ENCODE measurements around the gene RNF213. TPM values are rescaled to one million over a fixed set of nuclear protein-coding genes. Genes with fewer than 3 reads are reported as not detected.

The RNF213 gene
- total RNA-seq, 4 donors from 2014 or later: 113 to 174 (median 159) TPM

- Histone ChIP-seq H3K9me3 (no peaks in the 10 kb centered on the region), H3K36me3 (peaks cover 0 to 79% (median 30%) of the 10 kb centered on the region in 4 donors), H3K4me3 (no peak overlapping the region), H3K4me1 (no peaks in the 10 kb centered on the region), H3K27me3 (no peaks in the 10 kb centered on the region), H3K27ac (no peak overlapping the region)
- in situ Hi-C loops (cut with MboI; ENCODE audit: low pct_ligation_motif_present in 1 of 4, low pct_unique_long_range_greater_than_20kb in 1 of 4, low sequenced_read_pairs in 3 of 4) (no loop called here), intact Hi-C loops (cut with DNase I; ENCODE audit: low total_unique reads) (no loop called here)
- DNase-seq: no peak
- WGBS, 2 donors (ENCODE audit: low coverage in 1 of 2): 89% methylated on average over 13 of the region's 13 CpGs; no CpG with 5 or more reads in 1 of the 2 donors
- no peak for TF ChIP-seq POLR2AphosphoS5 (IDR thresholded peaks at IDR 0.05)
- TF ChIP-seq POLR2A (IDR thresholded peaks at IDR 0.05): no peak
- TF ChIP-seq EP300 (IDR thresholded peaks at IDR 0.05; ENCODE audit: low read depth): no peak
- no peak for TF ChIP-seq CTCF (IDR thresholded peaks at IDR 0.05)
Observed at GRCh38 chr17:80360396-80360795, 99.7 kb downstream of the RNF213 start.

- Histone ChIP-seq H3K4me3 (no peak overlapping the region), H3K9me3 (no peaks in the 10 kb centered on the region), H3K4me1 (no peaks in the 10 kb centered on the region), H3K27ac (no peak overlapping the region), H3K36me3 (peaks cover 0 to 77% (median 34%) of the 10 kb centered on the region in 4 donors), H3K27me3 (no peaks in the 10 kb centered on the region)
- intact Hi-C loops (cut with DNase I; ENCODE audit: low total_unique reads) (no loop called here), in situ Hi-C loops (cut with MboI; ENCODE audit: low pct_ligation_motif_present in 1 of 4, low pct_unique_long_range_greater_than_20kb in 1 of 4, low sequenced_read_pairs in 3 of 4) (no loop called here)
- 96 to 100% methylated on average over 1 to 18 of the region's 18 CpGs for WGBS, 2 donors (ENCODE audit: low coverage in 1 of 2)
- DNase-seq: no peak
- TF ChIP-seq POLR2AphosphoS5 (IDR thresholded peaks at IDR 0.05): no peak
- no peak for TF ChIP-seq EP300 (IDR thresholded peaks at IDR 0.05; ENCODE audit: low read depth)
- TF ChIP-seq CTCF (IDR thresholded peaks at IDR 0.05): peak in 3 of 5 experiments; percentile 12 to 17 (median 16)
Observed at GRCh38 chr17:80361495-80362220, 101.0 kb downstream of the RNF213 start.

- no peak for DNase-seq
- TF ChIP-seq POLR2AphosphoS5 (IDR thresholded peaks at IDR 0.05) (no peak), EP300 (IDR thresholded peaks at IDR 0.05; ENCODE audit: low read depth) (no peak), CTCF (IDR thresholded peaks at IDR 0.05) (no peak), POLR2A (IDR thresholded peaks at IDR 0.05) (no peak)
- H3K9me3 ChIP-seq: no peaks in the 10 kb centered on the region
Observed at GRCh38 chr17:80362428-80363119, 101.9 kb downstream of the RNF213 start.

GRCh38 chr17:80363120-80363515 lies 102.5 kb downstream of the RNF213 start:
- Histone ChIP-seq H3K4me3 (no peak overlapping the region), H3K36me3 (peaks cover 0 to 84% (median 35%) of the 10 kb centered on the region in 4 donors), H3K9me3 (no peaks in the 10 kb centered on the region), H3K4me1 (no peaks in the 10 kb centered on the region), H3K27ac (no peak overlapping the region), H3K27me3 (no peaks in the 10 kb centered on the region)
- DNase-seq: no peak
- intact Hi-C loops (cut with DNase I; ENCODE audit: low total_unique reads): no loop called here
- TF ChIP-seq POLR2A (IDR thresholded peaks at IDR 0.05) (no peak), CTCF (IDR thresholded peaks at IDR 0.05) (no peak), EP300 (IDR thresholded peaks at IDR 0.05; ENCODE audit: low read depth) (no peak), POLR2AphosphoS5 (IDR thresholded peaks at IDR 0.05) (no peak)
- 92 to 94% methylated on average over 7 to 12 of the region's 12 CpGs for WGBS, 2 donors (ENCODE audit: low coverage in 1 of 2)
- in situ Hi-C loops (cut with MboI; ENCODE audit: low pct_ligation_motif_present in 1 of 4, low pct_unique_long_range_greater_than_20kb in 1 of 4, low sequenced_read_pairs in 3 of 4): no loop called here

More at GRCh38 chr17:80362428-80363119, 101.9 kb downstream of the RNF213 start:
- Histone ChIP-seq H3K36me3 (peaks cover 0 to 81% (median 34%) of the 10 kb centered on the region in 4 donors), H3K27me3 (no peaks in the 10 kb centered on the region), H3K4me3 (no peak overlapping the region), H3K27ac (no peak overlapping the region), H3K4me1 (no peaks in the 10 kb centered on the region)
- intact Hi-C loops (cut with DNase I; ENCODE audit: low total_unique reads): no loop called here
- in situ Hi-C loops (cut with MboI; ENCODE audit: low pct_ligation_motif_present in 1 of 4, low pct_unique_long_range_greater_than_20kb in 1 of 4, low sequenced_read_pairs in 3 of 4): no loop called here
- WGBS, 2 donors (ENCODE audit: low coverage in 1 of 2): 72 to 78% methylated on average over 11 to 18 of the region's 18 CpGs
